ENCODE results near the gene SCN8A. TPM values are rescaled to one million over a fixed set of nuclear protein-coding genes. Genes with fewer than 3 reads are reported as not detected.

The SCN8A gene
- total and polyA plus RNA-seq, 2 experiments from 2014 or later, result 4.6 to 23.9 TPM

GRCh38 chr12:51669996-51670395 lies 79.0 kb downstream of the SCN8A start (continued):
- no peak for TF ChIP-seq CTCF (conservative IDR thresholded peaks at IDR 0.05; ENCODE audit: low read depth in 2 of 2)
- no peak for TF ChIP-seq NANOG (IDR thresholded peaks at IDR 0.05; ENCODE audit: borderline replicate concordance)
- TF ChIP-seq EZH2 (IDR thresholded peaks at IDR 0.05; ENCODE audit: low read depth, unreplicated experiment), result no peak

- no peak overlapping the region for H3K27ac Mint-ChIP-seq
- no peak overlapping the region for H3K4me3 Mint-ChIP-seq
- Histone ChIP-seq H3K27ac (ENCODE audit: low read depth) (no peak overlapping the region), H2AFZ (no peak overlapping the region), H3K4me3 (no peak overlapping the region), H3K79me2 (replicated peaks; ENCODE audit: insufficient read depth) (no peaks in the 10 kb centered on the region), H4K20me1 (replicated peaks; ENCODE audit: insufficient read depth) (0 out of 2 replicates have a peak, but pooled peaks cover 6% of the 10 kb centered on the region), H3K9me2 (ENCODE audit: insufficient read depth) (no peaks in the 10 kb centered on the region), H3K4me1 (ENCODE audit: insufficient read depth) (peaks cover 12% of the 10 kb centered on the region), H3K36me3 (ENCODE audit: insufficient read depth) (no peaks in the 10 kb centered on the region), H3F3A (replicated peaks; ENCODE audit: low read depth) (no peaks in the 10 kb centered on the region), H3K27me3 (ENCODE audit: insufficient read depth) (no peaks in the 10 kb centered on the region), H3K4me2 (no peak overlapping the region)
- peaks cover 30% of the 10 kb centered on the region for H3K4me1 Mint-ChIP-seq
- no peak for ATAC-seq
- no peaks in the 10 kb centered on the region for H3K36me3 Mint-ChIP-seq (ENCODE audit: low read depth)
- no peaks in the 10 kb centered on the region for H3K9me3 Mint-ChIP-seq
- no peak for DNase-seq (ENCODE audit: low spot score)
- H3K27me3 Mint-ChIP-seq (ENCODE audit: insufficient read depth, low read depth, poor library complexity), result peaks cover 2% of the 10 kb centered on the region
- TF ChIP-seq POLR2AphosphoS5 (IDR thresholded peaks at IDR 0.05; ENCODE audit: low read depth) (no peak), NANOG (IDR thresholded peaks at IDR 0.05; ENCODE audit: borderline replicate concordance) (no peak), ETS1 (IDR thresholded peaks at IDR 0.05) (no peak), EZH2phosphoT487 (IDR thresholded peaks at IDR 0.05; ENCODE audit: unreplicated experiment) (no peak), JUNB (IDR thresholded peaks at IDR 0.05; ENCODE audit: unreplicated experiment) (no peak), ZNF462 (CRISPR knock-in tag; IDR thresholded peaks at IDR 0.05) (no peak), ZNF331 (CRISPR knock-in tag; IDR thresholded peaks at IDR 0.05; ENCODE audit: low read depth) (no peak), CTCF (conservative IDR thresholded peaks at IDR 0.05; ENCODE audit: low read depth in 2 of 2) (no peak), CREB1 (CRISPR knock-in tag; IDR thresholded peaks at IDR 0.05; ENCODE audit: low read depth) (no peak)
Observed at GRCh38 chr12:51672334-51672733, 81.3 kb downstream of the SCN8A start.

All from GM23338 (cell line).